ENCODE data around the gene POLR2C. TPM values are rescaled to one million over a fixed set of nuclear protein-coding genes. Genes with fewer than 3 reads are reported as not detected.

The POLR2C gene
- total RNA-seq, 2 experiments from 2014 or later = 52.3 to 101 TPM

GRCh38 chr16:57485916-57486857 lies 23.7 kb downstream of the POLR2C start, which contains the start of gene DOK4:
DOK4 (minus strand) TSS chr16:57486493; CDS start chr16:57479507, 6,986 bp downstream.
- Histone ChIP-seq H3K36me3 (ENCODE audit: insufficient read depth, low read length) (no peaks in the 10 kb centered on the region), H3K79me2 (ENCODE audit: insufficient read depth, low read depth, low read length) (no peaks in the 10 kb centered on the region), H3K9me2 (ENCODE audit: insufficient read depth, low read length) (no peaks in the 10 kb centered on the region), H2AFZ (ENCODE audit: low read length) (no peak within 1 kb of the TSS), H4K20me1 (ENCODE audit: insufficient read depth, low read length) (no peaks in the 10 kb centered on the region), H3K4me2 (ENCODE audit: low read length) (peak within 1 kb of the TSS; percentile 83), H3K4me3 (ENCODE audit: low read depth, low read length, poor library complexity, severe bottlenecking) (peak within 1 kb of the TSS; percentile 65), H3K9me3 (ENCODE audit: low read length) (no peaks in the 10 kb centered on the region), H3K4me1 (ENCODE audit: insufficient read depth, low read length, poor library complexity, severe bottlenecking) (peaks cover 5% of the 10 kb centered on the region), H3K27ac (ENCODE audit: low read depth, low read length, poor library complexity, severe bottlenecking) (no peak within 1 kb of the TSS)
- peak; percentile 69 for DNase-seq (ENCODE audit: low spot score)
- no peak for TF ChIP-seq EZH2phosphoT487 (IDR thresholded peaks at IDR 0.05; ENCODE audit: borderline replicate concordance, low read depth, low read length)
- TF ChIP-seq CTCF (conservative IDR thresholded peaks at IDR 0.05; ENCODE audit: low read length) = no peak
- ChIA-PET CTCF (ENCODE audit: unreplicated experiment) (interaction anchor here (0.6 to 0.7 kb wide), 2 partner anchors 40 to 56 kb away, joined by 3 to 4 read pairs; no protein-coding TSS in a partner anchor), POLR2A (interaction anchor here (1.0 kb wide), 1 partner anchor 66 kb away, joined by 3 read pairs; no protein-coding TSS in a partner anchor)
- intact Hi-C loops (cut with micrococcal nuclease; ENCODE audit: unreplicated experiment) = loop anchor here (1.0 kb wide), 1 partner anchor 51 kb away; no protein-coding TSS in a partner anchor
- BruUV-seq (replicated peaks) = no TSS peak

- no peak for TF ChIP-seq EZH2phosphoT487 (IDR thresholded peaks at IDR 0.05; ENCODE audit: borderline replicate concordance, low read depth, low read length)
- no peak for TF ChIP-seq CTCF (conservative IDR thresholded peaks at IDR 0.05; ENCODE audit: low read length)
- Histone ChIP-seq H3K36me3 (ENCODE audit: insufficient read depth, low read length) (no peaks in the 10 kb centered on the region), H3K79me2 (ENCODE audit: insufficient read depth, low read depth, low read length) (no peaks in the 10 kb centered on the region), H3K4me3 (ENCODE audit: low read depth, low read length, poor library complexity, severe bottlenecking) (no peak overlapping the region), H3K4me2 (ENCODE audit: low read length) (peak overlapping the region; percentile 41; the same call in 1 of the 2 replicates), H2AFZ (ENCODE audit: low read length) (no peak overlapping the region), H3K27ac (ENCODE audit: low read depth, low read length, poor library complexity, severe bottlenecking) (no peak overlapping the region), H3K4me1 (ENCODE audit: insufficient read depth, low read length, poor library complexity, severe bottlenecking) (peaks cover 5% of the 10 kb centered on the region), H3K9me2 (ENCODE audit: insufficient read depth, low read length) (no peaks in the 10 kb centered on the region), H3K9me3 (ENCODE audit: low read length) (no peaks in the 10 kb centered on the region), H4K20me1 (ENCODE audit: insufficient read depth, low read length) (no peaks in the 10 kb centered on the region)
- no peak for DNase-seq (ENCODE audit: low spot score)
- intact Hi-C loops (cut with micrococcal nuclease; ENCODE audit: unreplicated experiment) = loop anchor here (1.0 kb wide), 1 partner anchor 50 kb away; no protein-coding TSS in a partner anchor
- ChIA-PET POLR2A (interaction anchor here (1.0 kb wide), 1 partner anchor 67 kb away, joined by 3 read pairs; no protein-coding TSS in a partner anchor), CTCF (ENCODE audit: unreplicated experiment) (interaction anchor here (0.7 kb wide), 1 partner anchor 57 kb away, joined by 4 read pairs; no protein-coding TSS in a partner anchor)
- no TSS peak for BruUV-seq (replicated peaks)
Measured at GRCh38 chr16:57486858-57487834, 24.7 kb downstream of the POLR2C start.

Data from OCI-LY7 (cell line).